Naive thymus-derived CD4-positive, alpha-beta T cell (primary cell): Measurements from ENCODE around the gene GRM7. TPM values are rescaled to one million over a fixed set of nuclear protein-coding genes. Genes with fewer than 3 reads are reported as not detected.

ENCODE experiments used
- ATAC-seq: fragments of 150-1000 bp; cut with Tn5 transposase; 2 replicates; pipeline ENCODE4 v1.10.0; 2021; ENCODE audit warnings: mild to moderate bottlenecking, moderate library complexity
- CTCF ChIA-PET: fragments of 350-600 bp; sonication (Branson Sonifier 250); formaldehyde crosslinking; loops from one replicate; lab custom pipeline; 2021; ENCODE audit warnings: antibody characterized with exemption; lab: Charles Lee
- POLR2A ChIA-PET: fragments of 350-600 bp; sonication (Branson Sonifier 250); formaldehyde crosslinking; loops from one replicate; lab custom pipeline; 2021; ENCODE audit warnings: antibody characterized with exemption, inconsistent platforms; lab: Charles Lee
- DNase-seq, 9 donors: peaks; one replicate each; pipeline versions ENCODE4 v3.0.0 to v3.0.0-alpha.2; 2020 to 2022; ENCODE audit warnings: mixed read lengths in 1 of 9
- H3K27ac ChIP-seq: one replicate; pipeline ENCODE4 v1.7.0; 2013; ENCODE audit warnings: mild to moderate bottlenecking, low read depth, low read length, moderate library complexity
- H3K27me3 ChIP-seq, 2 donors: one replicate each; pipeline ENCODE4 v1.7.0; 2013; ENCODE audit warnings: low read length in 2 of 2, mild to moderate bottlenecking in 2 of 2, moderate library complexity in 2 of 2; ENCODE audit not compliant: control insufficient read depth in 2 of 2, insufficient read depth in 2 of 2
- H3K36me3 ChIP-seq, 3 experiments: 1 replicate in 2 of 3; 2 replicates in 1 of 3; pipeline ENCODE4 v1.7.0; 2013; ENCODE audit warnings: low read length in 3 of 3, mild to moderate bottlenecking in 3 of 3, moderate library complexity in 1 of 3; ENCODE audit not compliant: insufficient read depth in 3 of 3, control insufficient read depth in 2 of 3
- H3K4me1 ChIP-seq, 2 donors: one replicate each; pipeline ENCODE4 v1.7.0; 2013; ENCODE audit warnings: low read length in 2 of 2, mild to moderate bottlenecking in 2 of 2, moderate library complexity in 1 of 2; ENCODE audit not compliant: control insufficient read depth in 2 of 2, insufficient read depth in 2 of 2
- H3K4me3 ChIP-seq: 2 replicates; pipeline ENCODE4 v1.7.0; 2013; ENCODE audit warnings: mild to moderate bottlenecking, low read length
- H3K9me3 ChIP-seq, 3 experiments: 1 replicate in 2 of 3; 2 replicates in 1 of 3; pipeline ENCODE4 v1.7.0; 2013; ENCODE audit warnings: low read length in 3 of 3; ENCODE audit not compliant: control insufficient read depth in 2 of 3
- H3K27ac Mint-ChIP-seq, 9 donors: one replicate each; pipeline ENCODE4 v1.8.0; 2020 to 2022; ENCODE audit warnings: mixed read lengths in 9 of 9, mild to moderate bottlenecking in 8 of 9, moderate library complexity in 5 of 9, inconsistent platforms in 2 of 9
- H3K27me3 Mint-ChIP-seq, 5 donors: one replicate each; pipeline ENCODE4 v1.8.0; 2021 to 2022; ENCODE audit warnings: mixed read lengths in 5 of 5, mild to moderate bottlenecking in 1 of 5
- H3K36me3 Mint-ChIP-seq, 5 donors: one replicate each; pipeline ENCODE4 v1.8.0; 2020 to 2022; ENCODE audit warnings: mixed read lengths in 5 of 5, mild to moderate bottlenecking in 3 of 5, inconsistent platforms in 1 of 5
- H3K4me1 Mint-ChIP-seq, 7 donors: one replicate each; pipeline ENCODE4 v1.8.0; 2020 to 2022; ENCODE audit warnings: mixed read lengths in 7 of 7, mild to moderate bottlenecking in 3 of 7, inconsistent platforms in 1 of 7
- H3K4me3 Mint-ChIP-seq, 10 donors: one replicate each; pipeline ENCODE4 v1.8.0; 2020 to 2022; ENCODE audit warnings: mild to moderate bottlenecking in 10 of 10, mixed read lengths in 10 of 10, moderate library complexity in 6 of 10, inconsistent platforms in 2 of 10
- H3K9me3 Mint-ChIP-seq, 11 donors: one replicate each; pipeline ENCODE4 v1.8.0; 2020 to 2022; ENCODE audit warnings: mixed read lengths in 11 of 11, mild to moderate bottlenecking in 4 of 11, inconsistent platforms in 1 of 11, moderate library complexity in 1 of 11
- intact Hi-C, 2 donors: fragments of 100-400 bp; cut with micrococcal nuclease; formaldehyde crosslinking; loops; one replicate each; pipeline ENCODE4 v1.15.1; 2023
- polyA plus RNA-seq, 2 donors: library from polyadenylated mRNA; unstranded; fragments of 300-500 nt; fragmentation: Illumina TruSeq; gene quantifications; one replicate each; pipeline ENCODE4 v1.2.3, GENCODE V29; 2021
- total RNA-seq, 6 experiments: library from RNA in 5 of 6; stranded (reverse) in 5 of 6; gene quantifications; 1 replicate in 5 of 6; 2 replicates in 1 of 6; pipeline ENCODE4 v1.2.3 and lab custom pipeline; 2021 to 2026

Gene GRM7
- total and polyA plus RNA-seq, 7 experiments from 2014 or later: not detected

- Histone ChIP-seq H3K36me3 (no peaks in the 10 kb centered on the region), H3K9me3 (no peaks in the 10 kb centered on the region), H3K27ac (no peak overlapping the region), H3K27me3 (no peaks in the 10 kb centered on the region), H3K4me3 (no peak overlapping the region), H3K4me1 (no peaks in the 10 kb centered on the region)
- POLR2A ChIA-PET: no interaction called here
- Mint-ChIP-seq H3K9me3 (no peaks in the 10 kb centered on the region), H3K36me3 (no peaks in the 10 kb centered on the region), H3K27me3 (peaks cover 0 to 15% (median 0%) of the 10 kb centered on the region in 5 donors), H3K4me3 (no peak overlapping the region), H3K27ac (no peak overlapping the region), H3K4me1 (peaks cover 0 to 2% (median 0%) of the 10 kb centered on the region in 7 donors)
- intact Hi-C loops: no loop called here
- no peak for ATAC-seq
- no peak for DNase-seq
- CTCF ChIA-PET: no interaction called here
Observed at GRCh38 chr3:7610634-7611033, 749.7 kb downstream of the GRM7 start.

GRCh38 chr3:7615043-7615442 lies 754.1 kb downstream of the GRM7 start:
- Mint-ChIP-seq H3K4me3 (no peak overlapping the region), H3K4me1 (no peaks in the 10 kb centered on the region), H3K9me3 (no peaks in the 10 kb centered on the region), H3K27ac (no peak overlapping the region), H3K27me3 (peaks cover 0 to 24% (median 0%) of the 10 kb centered on the region in 5 donors), H3K36me3 (no peaks in the 10 kb centered on the region)
- Histone ChIP-seq H3K27ac (no peak overlapping the region), H3K27me3 (no peaks in the 10 kb centered on the region), H3K4me1 (no peaks in the 10 kb centered on the region), H3K36me3 (no peaks in the 10 kb centered on the region), H3K9me3 (no peaks in the 10 kb centered on the region), H3K4me3 (no peak overlapping the region)
- no peak for DNase-seq
- CTCF ChIA-PET: no interaction called here
- intact Hi-C loops: no loop called here
- POLR2A ChIA-PET: no interaction called here
- ATAC-seq: peak; percentile 26

- CTCF ChIA-PET: no interaction called here
- no peak for DNase-seq
- POLR2A ChIA-PET: no interaction called here
Observed at GRCh38 chr3:7618606-7619005, 757.7 kb downstream of the GRM7 start.

GRCh38 chr3:7620401-7620800 lies 759.5 kb downstream of the GRM7 start:
- CTCF ChIA-PET: no interaction called here
- Histone ChIP-seq H3K9me3 (no peaks in the 10 kb centered on the region), H3K27ac (no peak overlapping the region)

More at GRCh38 chr3:7618606-7619005, 757.7 kb downstream of the GRM7 start:
- no peaks in the 10 kb centered on the region for H3K27me3 ChIP-seq
- no peaks in the 10 kb centered on the region for H3K36me3 Mint-ChIP-seq
- H3K36me3 ChIP-seq: no peaks in the 10 kb centered on the region
- no peak for ATAC-seq
- peaks cover 0 to 10% (median 0%) of the 10 kb centered on the region in 5 donors for H3K27me3 Mint-ChIP-seq
- H3K9me3 Mint-ChIP-seq: peaks cover 0 to 5% (median 0%) of the 10 kb centered on the region in 11 donors
- H3K4me1 ChIP-seq: no peaks in the 10 kb centered on the region
- H3K27ac Mint-ChIP-seq: no peak overlapping the region
- no peak overlapping the region for H3K27ac ChIP-seq
- H3K4me1 Mint-ChIP-seq: no peaks in the 10 kb centered on the region
- no peaks in the 10 kb centered on the region for H3K9me3 ChIP-seq
- no peak overlapping the region for H3K4me3 Mint-ChIP-seq
- intact Hi-C loops: no loop called here
- no peak overlapping the region for H3K4me3 ChIP-seq

DNA sequence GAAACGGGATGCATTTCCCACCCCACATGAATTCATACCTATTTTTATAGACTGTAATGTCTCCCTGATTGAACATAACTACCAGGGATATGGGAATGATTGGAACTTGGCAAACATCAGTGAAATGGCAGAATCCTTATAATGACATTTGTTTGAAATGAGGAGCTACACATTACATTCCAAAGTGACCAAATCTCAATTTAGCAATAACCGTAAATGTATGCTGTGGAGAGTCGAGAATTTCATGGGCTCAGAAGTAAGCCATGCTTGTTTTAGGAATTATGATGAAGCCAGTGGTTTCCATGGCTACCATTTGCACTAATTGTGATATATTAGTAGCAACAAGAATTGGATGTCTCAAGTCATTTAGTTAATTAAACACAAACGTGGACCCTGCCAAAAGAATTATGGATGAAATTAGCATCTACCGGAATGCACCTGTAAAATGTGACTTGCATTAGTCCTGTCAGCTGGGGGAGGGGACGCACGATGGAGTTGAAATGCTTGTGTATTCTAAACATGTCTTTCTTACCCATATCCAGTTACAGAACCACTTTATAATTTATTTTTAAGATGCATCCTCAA lies 760.2 kb downstream of the GRM7 start:
- ChIA-PET POLR2A (no interaction called here), CTCF (no interaction called here)
- ATAC-seq: no peak
- H3K4me3 ChIP-seq: no peak overlapping the region
- H3K36me3 ChIP-seq: no peaks in the 10 kb centered on the region
- H3K4me1 ChIP-seq: no peaks in the 10 kb centered on the region
- H3K4me3 Mint-ChIP-seq: no peak overlapping the region
- intact Hi-C loops: no loop called here
- H3K9me3 Mint-ChIP-seq: peaks cover 0 to 5% (median 0%) of the 10 kb centered on the region in 11 donors
- no peak for DNase-seq
- no peaks in the 10 kb centered on the region for H3K9me3 ChIP-seq
- H3K27me3 Mint-ChIP-seq: peaks cover 0 to 10% (median 0%) of the 10 kb centered on the region in 5 donors
- no peak overlapping the region for H3K27ac ChIP-seq
- no peaks in the 10 kb centered on the region for H3K36me3 Mint-ChIP-seq
- no peaks in the 10 kb centered on the region for H3K4me1 Mint-ChIP-seq
- H3K27me3 ChIP-seq: no peaks in the 10 kb centered on the region
- no peak overlapping the region for H3K27ac Mint-ChIP-seq

More at GRCh38 chr3:7620401-7620800, 759.5 kb downstream of the GRM7 start:
- POLR2A ChIA-PET: no interaction called here
- Mint-ChIP-seq H3K27me3 (peaks cover 0 to 10% (median 0%) of the 10 kb centered on the region in 5 donors), H3K9me3 (peaks cover 0 to 5% (median 0%) of the 10 kb centered on the region in 11 donors), H3K4me1 (no peaks in the 10 kb centered on the region), H3K4me3 (no peak overlapping the region), H3K36me3 (no peaks in the 10 kb centered on the region), H3K27ac (no peak overlapping the region)
- ATAC-seq (no peak), DNase-seq (no peak)
- Histone ChIP-seq H3K36me3 (no peaks in the 10 kb centered on the region), H3K27me3 (no peaks in the 10 kb centered on the region), H3K4me1 (no peaks in the 10 kb centered on the region), H3K4me3 (no peak overlapping the region)
- intact Hi-C loops: no loop called here

- H3K9me3 Mint-ChIP-seq: peaks cover 0 to 5% (median 0%) of the 10 kb centered on the region in 11 donors
- Histone ChIP-seq H3K27me3 (no peaks in the 10 kb centered on the region), H3K36me3 (no peaks in the 10 kb centered on the region), H3K9me3 (no peaks in the 10 kb centered on the region), H3K4me1 (no peaks in the 10 kb centered on the region), H3K27ac (no peak overlapping the region), H3K4me3 (no peak overlapping the region)
- H3K27me3 Mint-ChIP-seq: peaks cover 0 to 7% (median 0%) of the 10 kb centered on the region in 5 donors
- H3K27ac Mint-ChIP-seq: no peak overlapping the region
- ATAC-seq: no peak
- no peaks in the 10 kb centered on the region for H3K4me1 Mint-ChIP-seq
- H3K4me3 Mint-ChIP-seq: no peak overlapping the region
- DNase-seq: peak in 1 of 9 donors; percentile 0
- no peaks in the 10 kb centered on the region for H3K36me3 Mint-ChIP-seq
- ChIA-PET POLR2A (no interaction called here), CTCF (interaction anchor here (0.6 kb wide), 1 partner anchor 401 kb away, joined by 3 read pairs; no protein-coding TSS in a partner anchor)
- intact Hi-C loops: no loop called here
Observed at GRCh38 chr3:7621651-7622050, 760.7 kb downstream of the GRM7 start.

DNA sequence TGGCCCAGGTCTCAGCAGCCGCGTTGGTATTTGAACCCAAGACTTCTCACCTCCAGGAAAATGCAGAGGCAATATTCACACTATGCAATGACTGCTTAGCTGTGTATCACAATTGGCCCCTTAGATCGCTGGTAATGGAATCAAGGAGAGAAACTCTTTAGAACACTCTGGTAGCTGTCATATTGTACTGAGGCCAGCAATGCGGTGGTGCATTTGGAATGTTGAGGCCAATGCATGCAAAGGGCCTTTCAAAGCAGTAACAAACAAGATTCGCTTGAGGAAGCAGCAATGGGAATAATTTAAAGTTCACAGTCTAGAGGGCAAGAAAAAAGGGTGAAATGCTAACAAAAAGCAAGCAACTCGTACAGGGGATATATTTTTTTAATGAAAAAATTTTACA lies 764.1 kb downstream of the GRM7 start:
- no peak overlapping the region for H3K27ac Mint-ChIP-seq

More for the DNA sequence above, 764.1 kb downstream of the GRM7 start:
- no peaks in the 10 kb centered on the region for H3K4me1 ChIP-seq
- Mint-ChIP-seq H3K4me3 (no peak overlapping the region), H3K9me3 (peaks cover 0 to 5% (median 0%) of the 10 kb centered on the region in 11 donors), H3K4me1 (no peaks in the 10 kb centered on the region), H3K27me3 (peaks cover 0 to 4% (median 0%) of the 10 kb centered on the region in 5 donors), H3K36me3 (no peaks in the 10 kb centered on the region)
- no peak overlapping the region for H3K27ac ChIP-seq
- H3K36me3 ChIP-seq: no peaks in the 10 kb centered on the region
- ATAC-seq (no peak), DNase-seq (no peak)
- H3K27me3 ChIP-seq: no peaks in the 10 kb centered on the region
- H3K4me3 ChIP-seq: no peak overlapping the region
- ChIA-PET CTCF (no interaction called here), POLR2A (no interaction called here)
- H3K9me3 ChIP-seq: no peaks in the 10 kb centered on the region
- intact Hi-C loops: no loop called here
